ENCODE data around the gene HTR3A. TPM values are rescaled to one million over a fixed set of nuclear protein-coding genes. Genes with fewer than 3 reads are reported as not detected.

HTR3A gene
- total and polyA plus RNA-seq, 2 of the 13 experiments (the other 11 are each of a cell fraction or from before 2014, with no cell fraction given) = not detected

GRCh38 chr11:114015117-114015516, 40.2 kb downstream of the HTR3A start:
- FAIRE-seq (no peak), DNase-seq (ENCODE audit: low spot score) (no peak), ATAC-seq (no peak)
- no peaks in the 10 kb centered on the region for H4K20me1 ChIP-seq (ENCODE audit: insufficient read depth, low read length)
- no peaks in the 10 kb centered on the region for H3K4me1 ChIP-seq (ENCODE audit: insufficient read depth, low read length)
- no peak overlapping the region for H3K27ac ChIP-seq (ENCODE audit: extremely low read length, insufficient read depth, low read length)
- intact Hi-C loops (cut with micrococcal nuclease; ENCODE audit: unreplicated experiment) = no loop called here
- no peaks in the 10 kb centered on the region for H3K9me3 ChIP-seq (ENCODE audit: low read length)
- H2AFZ ChIP-seq (ENCODE audit: low read length) = no peak overlapping the region
- ChIA-PET POLR2A (no interaction called here), CTCF (ENCODE audit: low intra/inter-chr PET ratio, low total read pairs) (no interaction called here)
- 19% methylated on average over 5 of the region's 6 CpGs for WGBS (ENCODE audit: low lambda C conversion rate)
- BruUV-seq (replicated peaks) = no TSS peak
- H3K4me3 ChIP-seq (replicated peaks in 1 of 3; ENCODE audit: insufficient read depth in 1 of 3, low read depth in 2 of 3, low read length in 3 of 3) = no peak overlapping the region
- H3K79me2 ChIP-seq (ENCODE audit: insufficient read depth, low read length) = no peaks in the 10 kb centered on the region
- in situ Hi-C loops (cut with HindIII; ENCODE audit: extremely low pct_ligation_motif_present, low pct_unique_long_range_greater_than_20kb) = no loop called here
- no peak overlapping the region for H3K4me2 ChIP-seq (ENCODE audit: low read depth, low read length)
- no peaks in the 10 kb centered on the region; a peak in 1 of 5 replicates for H3K27me3 ChIP-seq (ENCODE audit: control insufficient read depth in 1 of 2, insufficient read depth in 2 of 2, low read length in 2 of 2)
- H3K9ac ChIP-seq (ENCODE audit: insufficient read depth, low read depth, low read length) = no peak overlapping the region
- no peak for TF ChIP-seq FOSL2 (CRISPR knock-in tag; IDR thresholded peaks at IDR 0.05)
- TF ChIP-seq ZFAT (CRISPR knock-in tag; conservative IDR thresholded peaks at IDR 0.05) = no peak
- TF ChIP-seq ZNF703 (CRISPR knock-in tag; IDR thresholded peaks at IDR 0.05; ENCODE audit: borderline replicate concordance) = no peak
- TF ChIP-seq SP1 (IDR thresholded peaks at IDR 0.05) = no peak
- no peak for TF ChIP-seq SP1 (CRISPR knock-in tag; IDR thresholded peaks at IDR 0.05)
- TF ChIP-seq HMG20B (CRISPR knock-in tag; conservative IDR thresholded peaks at IDR 0.05) = no peak
- TF ChIP-seq SNRNP70 (IDR thresholded peaks at IDR 0.05; ENCODE audit: low read depth, low read length) = no peak
- no peak for TF ChIP-seq ONECUT2 (CRISPR knock-in tag; IDR thresholded peaks at IDR 0.05)
- H3K36me3 ChIP-seq (replicated peaks in 1 of 2; ENCODE audit: control insufficient read depth in 1 of 2, insufficient read depth in 2 of 2, low read length in 2 of 2) = no peaks in the 10 kb centered on the region

GRCh38 chr11:114016986-114017385, 42.1 kb downstream of the HTR3A start:
- 25% methylated on average over 2 of the region's 2 CpGs for WGBS (ENCODE audit: low lambda C conversion rate)
- Histone ChIP-seq H3K4me3 (replicated peaks in 1 of 3; ENCODE audit: insufficient read depth in 1 of 3, low read depth in 2 of 3, low read length in 3 of 3) (no peak overlapping the region), H3K4me1 (ENCODE audit: insufficient read depth, low read length) (no peaks in the 10 kb centered on the region), H2AFZ (ENCODE audit: low read length) (no peak overlapping the region), H3K27ac (ENCODE audit: extremely low read length, insufficient read depth, low read length) (no peak overlapping the region), H3K79me2 (ENCODE audit: insufficient read depth, low read length) (no peaks in the 10 kb centered on the region), H4K20me1 (ENCODE audit: insufficient read depth, low read length) (no peaks in the 10 kb centered on the region), H3K9ac (ENCODE audit: insufficient read depth, low read depth, low read length) (no peak overlapping the region), H3K27me3 (ENCODE audit: control insufficient read depth in 1 of 2, insufficient read depth in 2 of 2, low read length in 2 of 2) (no peaks in the 10 kb centered on the region; a peak in 1 of 5 replicates), H3K4me2 (ENCODE audit: low read depth, low read length) (no peak overlapping the region), H3K9me3 (ENCODE audit: low read length) (no peaks in the 10 kb centered on the region), H3K36me3 (replicated peaks in 1 of 2; ENCODE audit: control insufficient read depth in 1 of 2, insufficient read depth in 2 of 2, low read length in 2 of 2) (no peaks in the 10 kb centered on the region)
- intact Hi-C loops (cut with micrococcal nuclease; ENCODE audit: unreplicated experiment) (no loop called here), in situ Hi-C loops (cut with HindIII; ENCODE audit: extremely low pct_ligation_motif_present, low pct_unique_long_range_greater_than_20kb) (no loop called here)
- ChIA-PET CTCF (ENCODE audit: low intra/inter-chr PET ratio, low total read pairs) (no interaction called here), POLR2A (no interaction called here)
- DNase-seq (ENCODE audit: low spot score) (no peak), FAIRE-seq (no peak), ATAC-seq (no peak)
- TF ChIP-seq HNRNPLL (IDR thresholded peaks at IDR 0.05; ENCODE audit: low read depth, low read length, poor library complexity, severe bottlenecking) (no peak), ZNF350 (CRISPR knock-in tag; IDR thresholded peaks at IDR 0.05; ENCODE audit: borderline replicate concordance, low read depth) (no peak), ZBTB44 (CRISPR knock-in tag; IDR thresholded peaks at IDR 0.05) (no peak)
- no TSS peak for BruUV-seq (replicated peaks)

Data from HepG2 (cell line).